ENCODE data around the gene JAKMIP3. TPM values are rescaled to one million over a fixed set of nuclear protein-coding genes. Genes with fewer than 3 reads are reported as not detected.

The JAKMIP3 gene
- 0.21 TPM for total RNA-seq

- Histone ChIP-seq H3K9me3 (ENCODE audit: low read depth, low read length) (no peaks in the 10 kb centered on the region), H3K4me1 (ENCODE audit: insufficient read depth, low read length) (no peaks in the 10 kb centered on the region), H3K4me3 (ENCODE audit: low read length) (no peak within 1 kb of the TSS), H3K27me3 (ENCODE audit: insufficient read depth, low read length) (no peaks in the 10 kb centered on the region)
Observed at GRCh38 chr10:132065491-132066105, at the start of gene JAKMIP3. Gene JAKMIP3, plus strand, starts transcription at chr10:132065946. Its CDS starts 38,863 bp downstream, at chr10:132104809.

GRCh38 chr10:132016514-132016913 is 49.2 kb upstream of the JAKMIP3 start:
- H3K9me3 ChIP-seq (ENCODE audit: low read depth, low read length) = no peaks in the 10 kb centered on the region
- H3K27me3 ChIP-seq (ENCODE audit: insufficient read depth, low read length) = no peaks in the 10 kb centered on the region
- H3K4me1 ChIP-seq (ENCODE audit: insufficient read depth, low read length) = no peaks in the 10 kb centered on the region
- no peak overlapping the region for H3K4me3 ChIP-seq (ENCODE audit: low read length)

GRCh38 chr10:132018446-132018845 is 47.3 kb upstream of the JAKMIP3 start:
- peaks cover 7% of the 10 kb centered on the region for H3K4me1 ChIP-seq (ENCODE audit: insufficient read depth, low read length)
- H3K27me3 ChIP-seq (ENCODE audit: insufficient read depth, low read length) = peaks cover under 1% of the 10 kb centered on the region
- no peaks in the 10 kb centered on the region for H3K9me3 ChIP-seq (ENCODE audit: low read depth, low read length)

GRCh38 chr10:132019366-132019765 is 46.4 kb upstream of the JAKMIP3 start:
- Histone ChIP-seq H3K4me1 (ENCODE audit: insufficient read depth, low read length) (peaks cover 10% of the 10 kb centered on the region), H3K4me3 (ENCODE audit: low read length) (no peak overlapping the region), H3K27me3 (ENCODE audit: insufficient read depth, low read length) (peaks cover 4% of the 10 kb centered on the region), H3K9me3 (ENCODE audit: low read depth, low read length) (no peaks in the 10 kb centered on the region)

More at GRCh38 chr10:132018446-132018845, 47.3 kb upstream of the JAKMIP3 start:
- no peak overlapping the region for H3K4me3 ChIP-seq (ENCODE audit: low read length)

GRCh38 chr10:132020456-132020855 is 45.3 kb upstream of the JAKMIP3 start:
- no peak overlapping the region for H3K4me3 ChIP-seq (ENCODE audit: low read length)
- H3K27me3 ChIP-seq (ENCODE audit: insufficient read depth, low read length) = peaks cover 4% of the 10 kb centered on the region
- peaks cover 10% of the 10 kb centered on the region for H3K4me1 ChIP-seq (ENCODE audit: insufficient read depth, low read length)
- H3K9me3 ChIP-seq (ENCODE audit: low read depth, low read length) = no peaks in the 10 kb centered on the region

GRCh38 chr10:132021046-132021445 is 44.7 kb upstream of the JAKMIP3 start:
- H3K4me3 ChIP-seq (ENCODE audit: low read length) = no peak overlapping the region
- H3K9me3 ChIP-seq (ENCODE audit: low read depth, low read length) = no peaks in the 10 kb centered on the region
- peaks cover 4% of the 10 kb centered on the region for H3K27me3 ChIP-seq (ENCODE audit: insufficient read depth, low read length)
- peaks cover 10% of the 10 kb centered on the region for H3K4me1 ChIP-seq (ENCODE audit: insufficient read depth, low read length)

- peaks cover 4% of the 10 kb centered on the region for H3K27me3 ChIP-seq (ENCODE audit: insufficient read depth, low read length)
- H3K4me1 ChIP-seq (ENCODE audit: insufficient read depth, low read length) = peaks cover 10% of the 10 kb centered on the region
- no peak overlapping the region for H3K4me3 ChIP-seq (ENCODE audit: low read length)
- H3K9me3 ChIP-seq (ENCODE audit: low read depth, low read length) = no peaks in the 10 kb centered on the region
Observed at GRCh38 chr10:132021504-132022143, 44.1 kb upstream of the JAKMIP3 start.

GRCh38 chr10:132022241-132022640 is 43.5 kb upstream of the JAKMIP3 start:
- H3K27me3 ChIP-seq (ENCODE audit: insufficient read depth, low read length) = peaks cover 4% of the 10 kb centered on the region
- H3K9me3 ChIP-seq (ENCODE audit: low read depth, low read length) = no peaks in the 10 kb centered on the region
- peaks cover 10% of the 10 kb centered on the region for H3K4me1 ChIP-seq (ENCODE audit: insufficient read depth, low read length)
- no peak overlapping the region for H3K4me3 ChIP-seq (ENCODE audit: low read length)

- peaks cover 4% of the 10 kb centered on the region for H3K27me3 ChIP-seq (ENCODE audit: insufficient read depth, low read length)
- H3K9me3 ChIP-seq (ENCODE audit: low read depth, low read length) = no peaks in the 10 kb centered on the region
- no peak overlapping the region for H3K4me3 ChIP-seq (ENCODE audit: low read length)
- H3K4me1 ChIP-seq (ENCODE audit: insufficient read depth, low read length) = peaks cover 10% of the 10 kb centered on the region
Observed at GRCh38 chr10:132023092-132023811, 42.5 kb upstream of the JAKMIP3 start.

GRCh38 chr10:132027423-132027983 is 38.2 kb upstream of the JAKMIP3 start:
- Histone ChIP-seq H3K27me3 (ENCODE audit: insufficient read depth, low read length) (peaks cover 4% of the 10 kb centered on the region), H3K9me3 (ENCODE audit: low read depth, low read length) (no peaks in the 10 kb centered on the region), H3K4me3 (ENCODE audit: low read length) (no peak overlapping the region), H3K4me1 (ENCODE audit: insufficient read depth, low read length) (peaks cover 10% of the 10 kb centered on the region)

GRCh38 chr10:132028706-132029105 is 37.0 kb upstream of the JAKMIP3 start:
- Histone ChIP-seq H3K27me3 (ENCODE audit: insufficient read depth, low read length) (peaks cover 2% of the 10 kb centered on the region), H3K4me3 (ENCODE audit: low read length) (no peak overlapping the region), H3K4me1 (ENCODE audit: insufficient read depth, low read length) (peaks cover 1% of the 10 kb centered on the region), H3K9me3 (ENCODE audit: low read depth, low read length) (no peaks in the 10 kb centered on the region)

GRCh38 chr10:132030898-132031463 is 34.8 kb upstream of the JAKMIP3 start:
- no peak overlapping the region for H3K4me3 ChIP-seq (ENCODE audit: low read length)
- peaks cover 10% of the 10 kb centered on the region for H3K27me3 ChIP-seq (ENCODE audit: insufficient read depth, low read length)
- H3K9me3 ChIP-seq (ENCODE audit: low read depth, low read length) = no peaks in the 10 kb centered on the region
- no peaks in the 10 kb centered on the region for H3K4me1 ChIP-seq (ENCODE audit: insufficient read depth, low read length)

GRCh38 chr10:132033632-132034031 is 32.1 kb upstream of the JAKMIP3 start:
- H3K9me3 ChIP-seq (ENCODE audit: low read depth, low read length) = no peaks in the 10 kb centered on the region
- H3K27me3 ChIP-seq (ENCODE audit: insufficient read depth, low read length) = peaks cover 27% of the 10 kb centered on the region
- H3K4me1 ChIP-seq (ENCODE audit: insufficient read depth, low read length) = no peaks in the 10 kb centered on the region
- H3K4me3 ChIP-seq (ENCODE audit: low read length) = no peak overlapping the region

GRCh38 chr10:132035476-132035875 is 30.3 kb upstream of the JAKMIP3 start:
- no peaks in the 10 kb centered on the region for H3K4me1 ChIP-seq (ENCODE audit: insufficient read depth, low read length)
- no peaks in the 10 kb centered on the region for H3K9me3 ChIP-seq (ENCODE audit: low read depth, low read length)
- H3K27me3 ChIP-seq (ENCODE audit: insufficient read depth, low read length) = peaks cover 27% of the 10 kb centered on the region
- no peak overlapping the region for H3K4me3 ChIP-seq (ENCODE audit: low read length)
